Left ventricle myocardium superior (tissue), 1 donor: ENCODE results near the gene ADGRB3. TPM values are rescaled to one million over a fixed set of nuclear protein-coding genes. Genes with fewer than 3 reads are reported as not detected.
A peak's percentile ranks its signal among the peaks of the same experiment; 100 is the strongest.
"Not testable (repeated sequence)": the region's sequence is repeated elsewhere in the genome, so short reads cannot be mapped to it uniquely, and the experiment has no call there.

Experiments used
- ATAC-seq: fragments of 200-7000 bp; cut with Tn5 transposase; one replicate; pipeline ENCODE4 v1.9.1; 2020; ENCODE audit warnings: mild to moderate bottlenecking, moderate library complexity
- DNase-seq: peaks from one replicate; pipeline ENCODE4 v3.0.0-alpha.2; 2020
- intact Hi-C: fragments of 100-400 bp; cut with micrococcal nuclease; formaldehyde crosslinking; loops from one replicate; pipeline ENCODE4 v1.11.0; 2022
- total RNA-seq: library from RNA; stranded (reverse); fragmentation: NEBNext Ultra II Directional; extraction: Animal tissue kit (Norgen Biotek cat#: 25700); gene quantifications from one replicate; pipeline ENCODE4 v1.2.1, GENCODE V29; 2021
- donor health status: DM: no; HTN: yes; CAD: no; lungs with severe emphysema.

Gene ADGRB3
- total RNA-seq, 1 donor from 2014 or later, result 0.89 TPM

GRCh38 chr6:68728159-68728979 lies 93.3 kb downstream of the ADGRB3 start:
- no peak for DNase-seq
- intact Hi-C loops, result no loop called here
- peak; percentile 50 for ATAC-seq

- no peak for DNase-seq
- intact Hi-C loops, result no loop called here
- no peak for ATAC-seq
Observed at GRCh38 chr6:68729377-68729903, 94.4 kb downstream of the ADGRB3 start.

GRCh38 chr6:68730291-68731054 lies 95.4 kb downstream of the ADGRB3 start:
- ATAC-seq (no peak), DNase-seq (no peak)
- intact Hi-C loops, result no loop called here

GRCh38 chr6:68732423-68732822 lies 97.3 kb downstream of the ADGRB3 start:
- no peak for DNase-seq
- intact Hi-C loops, result no loop called here
- ATAC-seq, result no peak

- no peak for DNase-seq
- intact Hi-C loops, result no loop called here
Observed at GRCh38 chr6:68735866-68736265, 100.8 kb downstream of the ADGRB3 start.

GRCh38 chr6:68737061-68737460 lies 102.0 kb downstream of the ADGRB3 start:
- no peak for ATAC-seq
- DNase-seq, result no peak
- intact Hi-C loops, result no loop called here

More at GRCh38 chr6:68735866-68736265, 100.8 kb downstream of the ADGRB3 start:
- ATAC-seq, result no peak

- intact Hi-C loops, result no loop called here
- DNase-seq, result no peak
- ATAC-seq, result no peak
Observed at GRCh38 chr6:68738039-68738438, 103.0 kb downstream of the ADGRB3 start.

GRCh38 chr6:68740828-68741500 lies 105.9 kb downstream of the ADGRB3 start:
- no peak for ATAC-seq
- DNase-seq, result no peak
- intact Hi-C loops, result no loop called here

- DNase-seq (no peak), ATAC-seq (no peak)
- intact Hi-C loops, result no loop called here
Observed at GRCh38 chr6:68741501-68742386, 106.7 kb downstream of the ADGRB3 start.

- no peak for DNase-seq
- intact Hi-C loops, result no loop called here
- ATAC-seq, result no peak
Observed at GRCh38 chr6:68743099-68743498, 108.0 kb downstream of the ADGRB3 start.

- DNase-seq, intact Hi-C loops, ATAC-seq: not testable (repeated sequence)
Observed at GRCh38 chr6:68744376-68744775, 109.3 kb downstream of the ADGRB3 start.

GRCh38 chr6:68746376-68746775 lies 111.3 kb downstream of the ADGRB3 start:
- intact Hi-C loops, result no loop called here
- DNase-seq, result no peak
- no peak for ATAC-seq

- ATAC-seq, result no peak
- no peak for DNase-seq
- intact Hi-C loops, result no loop called here
Observed at GRCh38 chr6:68747110-68747790, 112.2 kb downstream of the ADGRB3 start.

- intact Hi-C loops, DNase-seq, ATAC-seq: not testable (repeated sequence)
Observed at GRCh38 chr6:68747832-68748231, 112.8 kb downstream of the ADGRB3 start.

- intact Hi-C loops, result no loop called here
- ATAC-seq (peak; percentile 40), DNase-seq (no peak)
Observed at GRCh38 chr6:68754681-68755213, 119.7 kb downstream of the ADGRB3 start.

GRCh38 chr6:68756454-68757375 lies 121.6 kb downstream of the ADGRB3 start:
- intact Hi-C loops, result no loop called here
- ATAC-seq (peak; percentile 51), DNase-seq (peak; percentile 19)

GRCh38 chr6:68757821-68758220 lies 122.7 kb downstream of the ADGRB3 start:
- DNase-seq (no peak), ATAC-seq (no peak)
- intact Hi-C loops, result no loop called here
